GM23338 (cell line): Measurements from ENCODE around the gene HOXD8. TPM values are rescaled to one million over a fixed set of nuclear protein-coding genes. Genes with fewer than 3 reads are reported as not detected.

Experiments used
- ATAC-seq: fragments of 200-7000 bp; cut with Tn5 transposase; 3 replicates; pipeline ENCODE4 v1.9.1; 2020
- DNase-seq: peaks from one replicate; pipeline ENCODE4 v3.0.0-alpha.2; 2015; ENCODE audit warnings: low spot score
- H2AFZ ChIP-seq: fragments of 200-600 bp; sonication (generic); 2 replicates; pipeline ENCODE4 v1.8.0; 2016; ENCODE audit warnings: antibody characterized with exemption, mild to moderate bottlenecking, moderate library complexity
- H3F3A ChIP-seq: fragments of 200-600 bp; sonication (generic); replicated peaks from 2 replicates; pipeline ENCODE4 v1.8.0; 2017; ENCODE audit warnings: antibody characterized with exemption, mixed run types, low read depth
- H3K27ac ChIP-seq: fragments of 200-600 bp; sonication (generic); 2 replicates; pipeline ENCODE4 v1.6.1; 2016; ENCODE audit warnings: low read depth
- H3K27me3 ChIP-seq: fragments of 200-600 bp; sonication (generic); 2 replicates; pipeline ENCODE4 v1.8.0; 2016; ENCODE audit warnings: mild to moderate bottlenecking, mixed run types, moderate library complexity; ENCODE audit not compliant: insufficient read depth
- H3K36me3 ChIP-seq: fragments of 200-600 bp; sonication (generic); 2 replicates; pipeline ENCODE4 v1.8.0; 2016; ENCODE audit warnings: mild to moderate bottlenecking; ENCODE audit not compliant: insufficient read depth
- H3K4me1 ChIP-seq: fragments of 200-600 bp; sonication (generic); 2 replicates; pipeline ENCODE4 v1.8.0; 2016; ENCODE audit warnings: mild to moderate bottlenecking, moderate library complexity; ENCODE audit not compliant: insufficient read depth
- H3K4me2 ChIP-seq: fragments of 200-600 bp; sonication (generic); 2 replicates; pipeline ENCODE4 v1.7.1; 2017; ENCODE audit warnings: mixed run types
- H3K4me3 ChIP-seq: fragments of 200-600 bp; sonication (generic); 2 replicates; pipeline ENCODE4 v1.6.1; 2016; ENCODE audit warnings: mixed run types
- H3K79me2 ChIP-seq: fragments of 200-600 bp; sonication (generic); replicated peaks from 2 replicates; pipeline ENCODE4 v1.8.0; 2017; ENCODE audit warnings: mild to moderate bottlenecking; ENCODE audit not compliant: insufficient read depth
- H3K9me2 ChIP-seq: fragments of 200-600 bp; sonication (generic); 2 replicates; pipeline ENCODE4 v1.8.0; 2017; ENCODE audit not compliant: insufficient read depth
- H4K20me1 ChIP-seq: fragments of 200-600 bp; sonication (generic); replicated peaks from 2 replicates; pipeline ENCODE4 v1.8.0; 2017; ENCODE audit warnings: mild to moderate bottlenecking; ENCODE audit not compliant: insufficient read depth
- H3K27ac Mint-ChIP-seq: 2 replicates; pipeline ENCODE4 v1.8.0; 2020; ENCODE audit warnings: inconsistent platforms, mild to moderate bottlenecking, moderate library complexity, mixed read lengths
- H3K27me3 Mint-ChIP-seq: 3 replicates; pipeline ENCODE4 v1.8.0; 2022; ENCODE audit warnings: low read depth, mild to moderate bottlenecking, moderate library complexity, mixed read lengths, inconsistent platforms; ENCODE audit not compliant: insufficient read depth, poor library complexity
- H3K36me3 Mint-ChIP-seq: 3 replicates; pipeline ENCODE4 v1.8.0; 2021; ENCODE audit warnings: low read depth, mild to moderate bottlenecking, inconsistent platforms, moderate library complexity, mixed read lengths
- H3K4me1 Mint-ChIP-seq: 3 replicates; pipeline ENCODE4 v1.8.0; 2020; ENCODE audit warnings: mild to moderate bottlenecking, inconsistent platforms, mixed read lengths
- H3K4me3 Mint-ChIP-seq: 3 replicates; pipeline ENCODE4 v1.8.0; 2021; ENCODE audit warnings: moderate library complexity, mild to moderate bottlenecking, inconsistent platforms, mixed read lengths
- H3K9me3 Mint-ChIP-seq: 3 replicates; pipeline ENCODE4 v1.8.0; 2020; ENCODE audit warnings: moderate library complexity, mild to moderate bottlenecking, inconsistent platforms, mixed read lengths
- CREB1 ChIP-seq: fragments of 250-450 bp; sonication (Bioruptor Pico); IDR thresholded peaks from 2 replicates; pipeline ENCODE4 v1.5.0; 2020; ENCODE audit warnings: low read depth, mild to moderate bottlenecking, moderate library complexity
- CTCF ChIP-seq, 2 experiments: fragments of 200-600 bp in 1 of 2; sonication (generic) in 1 of 2; conservative IDR thresholded peaks; 2 replicates each; pipeline versions ENCODE4 v1.5.1 to v1.6.1; 2016 to 2017; ENCODE audit warnings: antibody characterized with exemption in 2 of 2, low read depth in 2 of 2, mild to moderate bottlenecking in 2 of 2, moderate library complexity in 1 of 2
- ETS1 ChIP-seq: IDR thresholded peaks from 2 replicates; pipeline ENCODE4 v1.6.1; 2016; ENCODE audit warnings: antibody characterized with exemption
- EZH2 ChIP-seq: fragments of 200-600 bp; sonication (generic); IDR thresholded peaks from one replicate; pipeline ENCODE4 v1.8.0; 2017; ENCODE audit warnings: antibody characterized with exemption, mild to moderate bottlenecking, low read depth; ENCODE audit not compliant: unreplicated experiment
- JUNB ChIP-seq: IDR thresholded peaks from one replicate; pipeline ENCODE4 v1.6.1; 2016; ENCODE audit warnings: antibody characterized with exemption; ENCODE audit not compliant: unreplicated experiment
- POLR2AphosphoS5 ChIP-seq: IDR thresholded peaks from 2 replicates; pipeline ENCODE4 v1.6.1; 2016; ENCODE audit warnings: antibody characterized with exemption, low read depth
- STAT1 ChIP-seq: IDR thresholded peaks from one replicate; pipeline ENCODE4 v1.6.1; 2016; ENCODE audit warnings: antibody characterized with exemption; ENCODE audit not compliant: unreplicated experiment
- ZNF114 ChIP-seq: fragments of 250-450 bp; sonication (Bioruptor Pico); IDR thresholded peaks from 2 replicates; pipeline ENCODE4 v1.5.0; 2020; ENCODE audit warnings: mild to moderate bottlenecking, moderate library complexity
- polyA plus RNA-seq: library from polyadenylated mRNA; unstranded; fragments of >200 nt; fragmentation: Nextera tagmentation; extraction: Ambion mirVana; gene quantifications from 2 replicates; pipeline ENCODE4 v1.2.1, GENCODE V29; 2016
- total RNA-seq: library from RNA; depleted of rRNA; stranded (reverse); fragments of >200 nt; shearing (Covaris generic); gene quantifications from 2 replicates; pipeline ENCODE4 v1.2.3, GENCODE V29; 2014

HOXD8 gene
- total and polyA plus RNA-seq, 2 experiments from 2014 or later = not detected

GRCh38 chr2:176130957-176131847, 1.7 kb downstream of the HOXD8 start:
- ATAC-seq = no peak
- Histone ChIP-seq H3K9me2 (no peaks in the 10 kb centered on the region), H3K4me1 (peaks cover 36% of the 10 kb centered on the region), H3F3A (peaks cover 65% of the 10 kb centered on the region), H3K79me2 (no peaks in the 10 kb centered on the region), H3K4me3 (peak overlapping the region; percentile 47; the same call in 1 of the 2 replicates), H3K36me3 (no peaks in the 10 kb centered on the region), H3K27me3 (peaks cover 100% of the 10 kb centered on the region), H3K4me2 (peak overlapping the region; percentile 67; the same call in 1 of the 2 replicates), H4K20me1 (peaks cover 56% of the 10 kb centered on the region), H2AFZ (no peak overlapping the region), H3K27ac (no peak overlapping the region)
- Mint-ChIP-seq H3K4me3 (peak overlapping the region; percentile 59; the same call in 1 of the 3 replicates), H3K9me3 (peaks cover 5% of the 10 kb centered on the region; the same call in 1 of the 3 replicates), H3K27ac (no peak overlapping the region), H3K36me3 (no peaks in the 10 kb centered on the region; the same call in 2 of the 3 replicates), H3K4me1 (peaks cover 33% of the 10 kb centered on the region), H3K27me3 (peaks cover 96% of the 10 kb centered on the region)
- no peak for DNase-seq
- TF ChIP-seq EZH2 = peak; percentile 73
- TF ChIP-seq JUNB = no peak

GRCh38 chr2:176131848-176132158, 2.3 kb downstream of the HOXD8 start:
- Mint-ChIP-seq H3K4me3 (no peak overlapping the region), H3K27ac (no peak overlapping the region), H3K4me1 (peaks cover 33% of the 10 kb centered on the region), H3K36me3 (no peaks in the 10 kb centered on the region; the same call in 2 of the 3 replicates), H3K9me3 (peaks cover 5% of the 10 kb centered on the region; the same call in 1 of the 3 replicates), H3K27me3 (peaks cover 95% of the 10 kb centered on the region)
- ATAC-seq (no peak), DNase-seq (no peak)
- Histone ChIP-seq H3K79me2 (no peaks in the 10 kb centered on the region), H2AFZ (no peak overlapping the region), H3K4me3 (no peak overlapping the region), H4K20me1 (peaks cover 50% of the 10 kb centered on the region), H3K36me3 (no peaks in the 10 kb centered on the region), H3K4me1 (peaks cover 38% of the 10 kb centered on the region), H3K27ac (no peak overlapping the region), H3K4me2 (no peak overlapping the region), H3K27me3 (peaks cover 100% of the 10 kb centered on the region), H3F3A (peaks cover 59% of the 10 kb centered on the region), H3K9me2 (no peaks in the 10 kb centered on the region)
- no peak for TF ChIP-seq EZH2
- no peak for TF ChIP-seq STAT1
- TF ChIP-seq CREB1 (CRISPR knock-in tag) = no peak
- no peak for TF ChIP-seq CTCF (conservative IDR thresholded peaks at IDR 0.05; ENCODE audit: low read depth in 2 of 2)
- no peak for TF ChIP-seq JUNB
- no peak for TF ChIP-seq ZNF114 (CRISPR knock-in tag)
- TF ChIP-seq POLR2AphosphoS5 = no peak
- no peak for TF ChIP-seq ETS1
